ENCODE measurements around the gene APOE.

APOE gene

GRCh38 chr19:44955505-44956439 is 50.2 kb downstream of the APOE start:
- Histone ChIP-seq H3K4me3 (ENCODE audit: low read depth, low read length) (peak overlapping the region; percentile 97), H3K9me3 (ENCODE audit: control insufficient read depth, insufficient read depth, low read depth, low read length) (no peaks in the 10 kb centered on the region), H3K27me3 (ENCODE audit: control insufficient read depth, insufficient read depth, low read length) (no peaks in the 10 kb centered on the region), H3K36me3 (ENCODE audit: control insufficient read depth, insufficient read depth, low read length) (peaks cover 5% of the 10 kb centered on the region; the same call in 1 of the 2 replicates), H3K27ac (ENCODE audit: low read depth, low read length) (peak overlapping the region; percentile 72; the same call in 1 of the 2 replicates), H3K4me1 (ENCODE audit: control insufficient read depth, insufficient read depth, low read length) (peaks cover 16% of the 10 kb centered on the region; the same call in 1 of the 2 replicates), H3K9ac (ENCODE audit: low read length) (peak overlapping the region; percentile 88)

- no peak overlapping the region for H3K27ac ChIP-seq (ENCODE audit: low read depth, low read length)
- H3K9ac ChIP-seq (ENCODE audit: low read length) = peak overlapping the region; percentile 27
- H3K36me3 ChIP-seq (ENCODE audit: control insufficient read depth, insufficient read depth, low read length) = peaks cover 17% of the 10 kb centered on the region
- H3K9me3 ChIP-seq (ENCODE audit: control insufficient read depth, insufficient read depth, low read depth, low read length) = no peaks in the 10 kb centered on the region
- no peak overlapping the region for H3K4me3 ChIP-seq (ENCODE audit: low read depth, low read length)
- no peaks in the 10 kb centered on the region for H3K27me3 ChIP-seq (ENCODE audit: control insufficient read depth, insufficient read depth, low read length)
- H3K4me1 ChIP-seq (ENCODE audit: control insufficient read depth, insufficient read depth, low read length) = peaks cover 16% of the 10 kb centered on the region; the same call in 1 of the 2 replicates
Observed at GRCh38 chr19:44957526-44957925, 51.9 kb downstream of the APOE start.

- Histone ChIP-seq H3K9ac (ENCODE audit: low read length) (peak overlapping the region; percentile 12), H3K4me1 (ENCODE audit: control insufficient read depth, insufficient read depth, low read length) (peaks cover 16% of the 10 kb centered on the region; the same call in 1 of the 2 replicates), H3K36me3 (ENCODE audit: control insufficient read depth, insufficient read depth, low read length) (peaks cover 19% of the 10 kb centered on the region), H3K27ac (ENCODE audit: low read depth, low read length) (no peak overlapping the region), H3K9me3 (ENCODE audit: control insufficient read depth, insufficient read depth, low read depth, low read length) (no peaks in the 10 kb centered on the region), H3K27me3 (ENCODE audit: control insufficient read depth, insufficient read depth, low read length) (no peaks in the 10 kb centered on the region), H3K4me3 (ENCODE audit: low read depth, low read length) (no peak overlapping the region)
Observed at GRCh38 chr19:44958090-44958489, 52.5 kb downstream of the APOE start.

Measured in HUES6 (cell line).